Measurements from ENCODE around the gene CPVL. TPM values are rescaled to one million over a fixed set of nuclear protein-coding genes. Genes with fewer than 3 reads are reported as not detected.

Gene CPVL
- total and polyA plus RNA-seq, 2 of the 8 experiments (the other 6 are each of a cell fraction or from before 2014, with no cell fraction given), result 40.0 to 55.0 TPM

- H3K23me2 ChIP-seq (ENCODE audit: low read depth, low read length), result no peaks in the 10 kb centered on the region
- H4K20me1 ChIP-seq (replicated peaks in 1 of 2; ENCODE audit: control insufficient read depth in 1 of 2, insufficient read depth in 2 of 2, low read length in 2 of 2), result no peaks in the 10 kb centered on the region
- H3K18ac ChIP-seq (ENCODE audit: extremely low read depth, low read length), result no peak overlapping the region
- no peak overlapping the region for H2BK15ac ChIP-seq (ENCODE audit: low read length)
- peaks cover 2 to 3% (median 3%) of the 10 kb centered on the region in 4 experiments; a peak in 4 of 7 replicates for H3K4me1 ChIP-seq (replicated peaks in 1 of 4; ENCODE audit: control insufficient read depth in 3 of 4, insufficient read depth in 4 of 4, low read length in 3 of 4)
- no peak overlapping the region for H2AK5ac ChIP-seq (ENCODE audit: low read depth, low read length)
- POLR2A ChIA-PET (ENCODE audit: partially characterized antibody), result no interaction called here
- FAIRE-seq (no peak), DNase-seq (ENCODE audit: low read depth in 1 of 2, low spot score in 2 of 2) (no peak)
- H2AFZ ChIP-seq (ENCODE audit: low read length), result no peak overlapping the region
- no peak overlapping the region for H3K4me2 ChIP-seq (ENCODE audit: insufficient read depth in 1 of 2, low read depth in 2 of 2, low read length in 2 of 2)
- H3K79me1 ChIP-seq (ENCODE audit: low read depth, low read length), result peaks cover 2% of the 10 kb centered on the region; the same call in 1 of the 2 replicates
- no peak overlapping the region for H3K4ac ChIP-seq (replicated peaks; ENCODE audit: insufficient read length, low read depth, low read length)
- no peak overlapping the region for H4K8ac ChIP-seq (ENCODE audit: extremely low read depth, insufficient read depth, low read length)
- peaks cover 0 to 2% (median 0%) of the 10 kb centered on the region in 4 experiments; a peak in 1 of 8 replicates for H3K36me3 ChIP-seq (ENCODE audit: control insufficient read depth in 2 of 4, insufficient read depth in 4 of 4, low read length in 3 of 4)
- no peak overlapping the region for H4K5ac ChIP-seq (ENCODE audit: insufficient read length, low read depth, low read length)
- no peak overlapping the region for H2BK5ac ChIP-seq (ENCODE audit: low read depth, low read length)
- no peak overlapping the region for H3K56ac ChIP-seq (replicated peaks; ENCODE audit: insufficient read length, low read depth, low read length)
- no peaks in the 10 kb centered on the region for H3K27me3 ChIP-seq (replicated peaks in 1 of 4; ENCODE audit: control insufficient read depth in 3 of 4, extremely low read depth in 1 of 4, insufficient read depth in 3 of 4, low read length in 3 of 4)
- no peak overlapping the region for H3K14ac ChIP-seq (ENCODE audit: insufficient read length)
- no peaks in the 10 kb centered on the region for H3K79me2 ChIP-seq (ENCODE audit: control insufficient read depth in 1 of 2, insufficient read depth in 2 of 2, low read length in 2 of 2)
- WGBS, 2 experiments (ENCODE audit: extremely low coverage in 1 of 2, insufficient coverage in 1 of 2, insufficient read length in 1 of 2, insufficient replicate concordance in 2 of 2, low coverage in 1 of 2, low lambda C conversion rate in 2 of 2, missing lambda C conversion rate in 1 of 2), result 57% methylated on average over 1 of the region's 1 CpG; no CpG with 5 or more reads in 1 of the 2 experiments
- H4K91ac ChIP-seq (replicated peaks; ENCODE audit: insufficient read length, low read length), result no peak overlapping the region
- CTCF ChIA-PET (ENCODE audit: partially characterized antibody), result interaction anchor here (0.6 to 6.0 kb wide), 7 partner anchors 10 to 293 kb away, joined by 3 to 39 read pairs (median 10); no protein-coding TSS in a partner anchor
- H2BK120ac ChIP-seq (replicated peaks; ENCODE audit: low read depth, low read length), result no peak overlapping the region
- H3K4me3 ChIP-seq (ENCODE audit: extremely low read depth in 1 of 4, insufficient read depth in 2 of 4, low read depth in 3 of 4, low read length in 4 of 4), result no peak overlapping the region
- no peak overlapping the region for H3K27ac ChIP-seq (ENCODE audit: low read depth, low read length)
- H2BK20ac ChIP-seq (ENCODE audit: low read length), result no peak overlapping the region
- H3K23ac ChIP-seq (ENCODE audit: insufficient read length), result no peak overlapping the region
- H3K9ac ChIP-seq (replicated peaks in 1 of 4; ENCODE audit: extremely low read depth in 1 of 4, low read depth in 3 of 4, low read length in 3 of 4), result no peak overlapping the region
- no peaks in the 10 kb centered on the region for H3K9me3 ChIP-seq (ENCODE audit: insufficient read depth in 2 of 2, low read depth in 1 of 2, low read length in 1 of 2)
- H2BK12ac ChIP-seq (ENCODE audit: low read depth, low read length), result no peak overlapping the region
- TF ChIP-seq RXRA (IDR thresholded peaks at IDR 0.05; ENCODE audit: insufficient read depth, low read depth, low read length), result no peak
- no peak for TF ChIP-seq SP1 (IDR thresholded peaks at IDR 0.05; ENCODE audit: low read depth, low read length)
- TF ChIP-seq SP2 (IDR thresholded peaks at IDR 0.05; ENCODE audit: low read length), result no peak
- no peak for TF ChIP-seq CBX8 (IDR thresholded peaks at IDR 0.05; ENCODE audit: borderline replicate concordance, low read depth, low read length)
- no peak for TF ChIP-seq GABPA (IDR thresholded peaks at IDR 0.05; ENCODE audit: borderline replicate concordance, insufficient read depth, low read length)
- TF ChIP-seq HDAC2 (IDR thresholded peaks at IDR 0.05; ENCODE audit: borderline replicate concordance in 1 of 2, low read depth in 2 of 2, low read length in 2 of 2), result no peak
- no peak for TF ChIP-seq MAX (IDR thresholded peaks at IDR 0.05)
- TF ChIP-seq EGR1 (IDR thresholded peaks at IDR 0.05; ENCODE audit: borderline replicate concordance, low read depth, low read length), result no peak
- TF ChIP-seq ASH2L (IDR thresholded peaks at IDR 0.05; ENCODE audit: low read length), result no peak
- no peak for TF ChIP-seq TCF12 (IDR thresholded peaks at IDR 0.05; ENCODE audit: low read depth, low read length)
- no peak for TF ChIP-seq POLR2A (IDR thresholded peaks at IDR 0.05; ENCODE audit: control extremely low read depth in 1 of 2, low read depth in 2 of 2, low read length in 2 of 2)
These were observed 30.6 kb downstream of the CPVL start for GRCh38 chr7:29115753-29116152.

All from H1 (cell line).